IPS DF 19.7 (cell line): ENCODE measurements around the gene GALNT1.

Experiments used
- DNase-seq: peaks from one replicate; pipeline ENCODE4 v3.0.0-alpha.2; 2013; ENCODE audit warnings: low read depth, low spot score

The GALNT1 gene

GRCh38 chr18:35672897-35673296, 91.4 kb downstream of the GALNT1 start:
- DNase-seq: no peak

- DNase-seq: no peak
Observed at GRCh38 chr18:35673682-35674081, 92.1 kb downstream of the GALNT1 start.

GRCh38 chr18:35680139-35680551, 98.6 kb downstream of the GALNT1 start:
- DNase-seq: no peak

- DNase-seq: no peak
Observed at GRCh38 chr18:35682281-35682867, 100.8 kb downstream of the GALNT1 start.

GRCh38 chr18:35683021-35683420, 101.5 kb downstream of the GALNT1 start:
- DNase-seq: no peak

GRCh38 chr18:35688757-35689156, 107.2 kb downstream of the GALNT1 start:
- DNase-seq: no peak

- DNase-seq: no peak
Observed at GRCh38 chr18:35689728-35690127, 108.2 kb downstream of the GALNT1 start.

- no peak for DNase-seq
Observed at GRCh38 chr18:35691625-35692024, 110.1 kb downstream of the GALNT1 start.

GRCh38 chr18:35692866-35693265, 111.3 kb downstream of the GALNT1 start:
- DNase-seq: no peak

- no peak for DNase-seq
Observed at GRCh38 chr18:35693829-35694228, 112.3 kb downstream of the GALNT1 start.

- no peak for DNase-seq
Observed at GRCh38 chr18:35694808-35695207, 113.3 kb downstream of the GALNT1 start.

GRCh38 chr18:35695384-35695783, 113.8 kb downstream of the GALNT1 start:
- no peak for DNase-seq

GRCh38 chr18:35695803-35696202, 114.3 kb downstream of the GALNT1 start:
- DNase-seq: no peak

GRCh38 chr18:35696307-35696706, 114.8 kb downstream of the GALNT1 start:
- no peak for DNase-seq

GRCh38 chr18:35697869-35698268, 116.3 kb downstream of the GALNT1 start:
- DNase-seq: no peak

- no peak for DNase-seq
Observed at GRCh38 chr18:35703043-35703688, 121.6 kb downstream of the GALNT1 start.

GRCh38 chr18:35705988-35706387, 124.4 kb downstream of the GALNT1 start:
- DNase-seq: no peak

- no peak for DNase-seq
Observed at GRCh38 chr18:35707247-35707646, 125.7 kb downstream of the GALNT1 start.

GRCh38 chr18:35707674-35708073, 126.1 kb downstream of the GALNT1 start:
- no peak for DNase-seq

GRCh38 chr18:35710581-35710980, 129.0 kb downstream of the GALNT1 start:
- DNase-seq: no peak

- no peak for DNase-seq
Observed at GRCh38 chr18:35711227-35711626, 129.7 kb downstream of the GALNT1 start.

GRCh38 chr18:35713545-35713944, 132.0 kb downstream of the GALNT1 start:
- DNase-seq: no peak

- no peak for DNase-seq
Observed at GRCh38 chr18:35714539-35714938, 133.0 kb downstream of the GALNT1 start.

GRCh38 chr18:35715139-35715538, 133.6 kb downstream of the GALNT1 start:
- no peak for DNase-seq
